ENCODE measurements around the gene ILF2. TPM values are rescaled to one million over a fixed set of nuclear protein-coding genes. Genes with fewer than 3 reads are reported as not detected.

Gene ILF2
- 165 and 169 TPM in 2 replicates for total RNA-seq

GRCh38 chr1:153670859-153671627 lies at the start of gene ILF2:
TSS of gene ILF2 (minus strand) at chr1:153670993. CDS start at chr1:153670922, 71 bp downstream.

GRCh38 chr1:153678519-153679336 lies 7.9 kb upstream of the ILF2 start, which contains the start of gene NPR1:
TSS of gene NPR1 (plus strand) at chr1:153678688. CDS start at chr1:153679109, 421 bp downstream.

GRCh38 chr1:153658400-153659174 lies 12.2 kb downstream of the ILF2 start, which contains the start of gene SNAPIN:
TSS of gene SNAPIN (plus strand) at chr1:153658703. CDS start at chr1:153658744, 41 bp downstream.

GRCh38 chr1:153633754-153634665 lies 36.8 kb downstream of the ILF2 start, which contains the start of gene CHTOP:
TSS of gene CHTOP (plus strand) at chr1:153634066. CDS start at chr1:153636589, 2,523 bp downstream.

GRCh38 chr1:153627715-153628626 lies 42.8 kb downstream of the ILF2 start, which contains the start of gene S100A1:
TSS of gene S100A1 (plus strand) at chr1:153628434. CDS start at chr1:153630522, 2,088 bp downstream.

GRCh38 chr1:153626904-153627714 lies 43.7 kb downstream of the ILF2 start, which contains the start of gene S100A13:
TSS of gene S100A13 (minus strand) at chr1:153627505. CDS start at chr1:153626472, 1,033 bp downstream.

GRCh38 chr1:153616144-153616916 lies 54.5 kb downstream of the ILF2 start, which contains the start of gene S100A14:
TSS of gene S100A14 (minus strand) at chr1:153616325. CDS start at chr1:153615858, 467 bp downstream.

GRCh38 chr1:153612755-153613331 lies 58.0 kb downstream of the ILF2 start, which contains the start of gene S100A16:
TSS of gene S100A16 (minus strand) at chr1:153613137. CDS start at chr1:153608151, 4,986 bp downstream.

Small RNA genes within 50 kb of the gene (small RNA-seq; reads per million reads assigned to genes)
- gene MIR8083 (not detected), gene RN7SL372P (not detected)

Other genes with a start within 250 kb of the ILF2 start
- not detected in 2 replicates for gene S100A7, start 210.3 kb downstream of the ILF2 start, total RNA-seq
- 723 and 917 TPM in 2 replicates for gene S100A6, start 135.0 kb downstream of the ILF2 start, total RNA-seq
- not detected in 2 replicates for gene S100A5, start 130.1 kb downstream of the ILF2 start, total RNA-seq
- 164 and 276 TPM in 2 replicates for gene S100A4, start 125.2 kb downstream of the ILF2 start, total RNA-seq
- gene S100A3, start 121.7 kb downstream of the ILF2 start, total RNA-seq: 2.0 and 3.7 TPM in 2 replicates
- 2.9 and 3.1 TPM in 2 replicates for gene S100A2, start 105.1 kb downstream of the ILF2 start, total RNA-seq
- gene S100A16, start 57.9 kb downstream of the ILF2 start, total RNA-seq: 128 and 138 TPM in 2 replicates
- not detected in 2 replicates for gene S100A14, start 54.7 kb downstream of the ILF2 start, total RNA-seq
- gene S100A13, start 43.5 kb downstream of the ILF2 start, total RNA-seq: 99.6 and 142 TPM in 2 replicates
- 1.7 and 3.5 TPM in 2 replicates for gene S100A1, start 42.6 kb downstream of the ILF2 start, total RNA-seq
- 38.4 and 41.4 TPM in 2 replicates for gene CHTOP, start 36.9 kb downstream of the ILF2 start, total RNA-seq
- 44.4 and 53.4 TPM in 2 replicates for gene SNAPIN, start 12.3 kb downstream of the ILF2 start, total RNA-seq
- gene NPR1, start 7.7 kb upstream of the ILF2 start, total RNA-seq: under 0.01 and 0.13 TPM in 2 replicates
- 40.5 and 43.0 TPM in 2 replicates for gene INTS3, start 57.1 kb upstream of the ILF2 start, total RNA-seq
- 8.2 and 11.9 TPM in 2 replicates for gene SLC27A3, start 104.4 kb upstream of the ILF2 start, total RNA-seq